Measurements from ENCODE around the gene PF4V1. TPM values are rescaled to one million over a fixed set of nuclear protein-coding genes. Genes with fewer than 3 reads are reported as not detected.

PF4V1 gene
- total and polyA plus RNA-seq, 9 of the 15 experiments (the other 6 are each of a cell fraction or from before 2014, with no cell fraction given): not detected

GRCh38 chr4:73856518-73856917 lies 3.4 kb downstream of the PF4V1 start (continued):
- TF ChIP-seq REST (IDR thresholded peaks at IDR 0.05; ENCODE audit: borderline replicate concordance) (no peak), REST (CRISPR knock-in tag; IDR thresholded peaks at IDR 0.05; ENCODE audit: low read depth) (no peak), SRSF1 (IDR thresholded peaks at IDR 0.05; ENCODE audit: low read depth, low read length) (no peak), FOXJ2 (tag; IDR thresholded peaks at IDR 0.05) (no peak), ZNF584 (CRISPR knock-in tag; IDR thresholded peaks at IDR 0.05; ENCODE audit: low read depth) (no peak), L3MBTL2 (IDR thresholded peaks at IDR 0.05) (no peak), E4F1 (CRISPR knock-in tag; IDR thresholded peaks at IDR 0.05; ENCODE audit: borderline replicate concordance) (no peak), ZNF512 (tag; IDR thresholded peaks at IDR 0.05) (no peak), ZMIZ1 (IDR thresholded peaks at IDR 0.05; ENCODE audit: low read depth in 2 of 2, low read length in 2 of 2) (no peak), ZNF133 (CRISPR knock-in tag; IDR thresholded peaks at IDR 0.05) (no peak), NCOA4 (IDR thresholded peaks at IDR 0.05; ENCODE audit: partially characterized antibody) (no peak)
